ENCODE data around the gene SMURF1.
"Not testable (repeated sequence)": the region's sequence is repeated elsewhere in the genome, so short reads cannot be mapped to it uniquely, and the experiment has no call there.

DNA sequence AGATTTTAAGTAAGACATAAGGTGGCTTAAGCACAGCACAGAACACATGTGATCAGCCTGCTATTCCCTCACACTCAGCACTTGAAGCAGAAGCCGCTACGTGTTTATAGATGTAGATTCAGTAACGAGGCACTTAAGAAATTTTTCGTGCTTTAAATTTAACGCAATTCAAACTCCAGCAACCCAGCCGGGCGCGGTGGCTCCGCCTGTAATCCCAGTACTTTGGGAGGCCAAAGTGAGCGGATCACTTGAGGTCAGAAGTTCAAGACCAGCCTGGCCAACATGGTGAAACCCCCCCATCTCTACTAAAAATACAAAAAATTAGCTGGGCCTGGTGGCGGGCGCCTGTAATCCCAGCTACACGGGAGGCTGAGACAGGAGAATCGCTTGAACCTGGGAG lies 97.6 kb downstream of the SMURF1 start:
- TF ChIP-seq, protein P1, sequence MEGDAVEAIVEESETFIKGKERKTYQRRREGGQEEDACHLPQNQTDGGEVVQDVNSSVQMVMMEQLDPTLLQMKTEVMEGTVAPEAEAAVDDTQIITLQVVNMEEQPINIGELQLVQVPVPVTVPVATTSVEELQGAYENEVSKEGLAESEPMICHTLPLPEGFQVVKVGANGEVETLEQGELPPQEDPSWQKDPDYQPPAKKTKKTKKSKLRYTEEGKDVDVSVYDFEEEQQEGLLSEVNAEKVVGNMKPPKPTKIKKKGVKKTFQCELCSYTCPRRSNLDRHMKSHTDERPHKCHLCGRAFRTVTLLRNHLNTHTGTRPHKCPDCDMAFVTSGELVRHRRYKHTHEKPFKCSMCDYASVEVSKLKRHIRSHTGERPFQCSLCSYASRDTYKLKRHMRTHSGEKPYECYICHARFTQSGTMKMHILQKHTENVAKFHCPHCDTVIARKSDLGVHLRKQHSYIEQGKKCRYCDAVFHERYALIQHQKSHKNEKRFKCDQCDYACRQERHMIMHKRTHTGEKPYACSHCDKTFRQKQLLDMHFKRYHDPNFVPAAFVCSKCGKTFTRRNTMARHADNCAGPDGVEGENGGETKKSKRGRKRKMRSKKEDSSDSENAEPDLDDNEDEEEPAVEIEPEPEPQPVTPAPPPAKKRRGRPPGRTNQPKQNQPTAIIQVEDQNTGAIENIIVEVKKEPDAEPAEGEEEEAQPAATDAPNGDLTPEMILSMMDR (IDR thresholded peaks at IDR 0.05): not testable (repeated sequence)
- not testable (repeated sequence) for TF ChIP-seq POLR2A (IDR thresholded peaks at IDR 0.05)

Measured in body of pancreas (tissue), 4 donors.